ENCODE data around the gene TMEM256.

- TF ChIP-seq CTCF (IDR thresholded peaks at IDR 0.05) (no peak), POLR2AphosphoS5 (IDR thresholded peaks at IDR 0.05; ENCODE audit: insufficient read depth in 1 of 2, low read depth in 1 of 2) (peak in 1 of 2 donors; percentile 70), POLR2A (IDR thresholded peaks at IDR 0.05) (peak in 1 of 2 donors; percentile 56)
These were observed 946 bp upstream of the TMEM256 start for GRCh38 chr17:7404737-7405349.
